ENCODE results near the gene USP25. TPM values are rescaled to one million over a fixed set of nuclear protein-coding genes. Genes with fewer than 3 reads are reported as not detected.

The USP25 gene
- total RNA-seq: 10 to 100 TPM; 20.9 to 32.7 TPM

- H3K36me3 Mint-ChIP-seq: peaks cover 6 to 8% of the 10 kb centered on the region in 2 donors
- H3K27ac Mint-ChIP-seq: peak within 1 kb of the TSS; percentile 89 to 93
- ATAC-seq (peak; percentile 81 to 83), DNase-seq (ENCODE audit: low spot score in 2 of 2) (peak; percentile 72 to 78)
- H3K9me3 Mint-ChIP-seq: no peaks in the 10 kb centered on the region
Measured at GRCh38 chr21:15729674-15730483, at the start of gene USP25. TSS of gene USP25 (plus strand) at chr21:15729982. CDS start at chr21:15730394, 412 bp downstream.

GRCh38 chr21:15682186-15682895 lies 47.4 kb upstream of the USP25 start:
- DNase-seq (ENCODE audit: low spot score in 2 of 2) (no peak), ATAC-seq (peak; percentile 57 to 70)
- no peak overlapping the region for H3K27ac Mint-ChIP-seq
- H3K36me3 Mint-ChIP-seq: no peaks in the 10 kb centered on the region
- H3K9me3 Mint-ChIP-seq: no peaks in the 10 kb centered on the region

GRCh38 chr21:15682977-15683376 lies 46.8 kb upstream of the USP25 start:
- H3K27ac Mint-ChIP-seq: no peak overlapping the region

GRCh38 chr21:15686506-15686905 lies 43.3 kb upstream of the USP25 start:
- DNase-seq (ENCODE audit: low spot score in 2 of 2): no peak
- no peak overlapping the region for H3K27ac Mint-ChIP-seq
- no peak for ATAC-seq

More at GRCh38 chr21:15682977-15683376, 46.8 kb upstream of the USP25 start:
- ATAC-seq (peak in 1 of 2 donors; percentile 16), DNase-seq (ENCODE audit: low spot score in 2 of 2) (no peak)
- Mint-ChIP-seq H3K36me3 (no peaks in the 10 kb centered on the region), H3K9me3 (no peaks in the 10 kb centered on the region)

GRCh38 chr21:15687208-15687607 lies 42.6 kb upstream of the USP25 start:
- ATAC-seq (no peak), DNase-seq (ENCODE audit: low spot score in 2 of 2) (no peak)
- Mint-ChIP-seq H3K27ac (no peak overlapping the region), H3K9me3 (no peaks in the 10 kb centered on the region), H3K36me3 (no peaks in the 10 kb centered on the region)

More at GRCh38 chr21:15686506-15686905, 43.3 kb upstream of the USP25 start:
- H3K36me3 Mint-ChIP-seq: no peaks in the 10 kb centered on the region
- no peaks in the 10 kb centered on the region for H3K9me3 Mint-ChIP-seq

- no peak for DNase-seq (ENCODE audit: low spot score in 2 of 2)
- no peak for ATAC-seq
- Mint-ChIP-seq H3K27ac (no peak overlapping the region), H3K9me3 (no peaks in the 10 kb centered on the region), H3K36me3 (no peaks in the 10 kb centered on the region)
Measured at GRCh38 chr21:15688016-15688415, 41.8 kb upstream of the USP25 start.

- DNase-seq (ENCODE audit: low spot score in 2 of 2): no peak
- no peak for ATAC-seq
- H3K36me3 Mint-ChIP-seq: no peaks in the 10 kb centered on the region
- H3K9me3 Mint-ChIP-seq: no peaks in the 10 kb centered on the region
- no peak overlapping the region for H3K27ac Mint-ChIP-seq
Measured at GRCh38 chr21:15688809-15689208, 41.0 kb upstream of the USP25 start.

- ATAC-seq: no peak
Measured at GRCh38 chr21:15692711-15693110, 37.1 kb upstream of the USP25 start.

GRCh38 chr21:15695241-15695640 lies 34.5 kb upstream of the USP25 start:
- Mint-ChIP-seq H3K9me3 (peaks cover 0 to 9% of the 10 kb centered on the region in 2 donors), H3K36me3 (peaks cover 0 to 5% of the 10 kb centered on the region in 2 donors), H3K27ac (no peak overlapping the region)
- DNase-seq (ENCODE audit: low spot score in 2 of 2) (no peak), ATAC-seq (no peak)

More at GRCh38 chr21:15692711-15693110, 37.1 kb upstream of the USP25 start:
- H3K36me3 Mint-ChIP-seq: peaks cover 0 to 5% of the 10 kb centered on the region in 2 donors
- DNase-seq (ENCODE audit: low spot score in 2 of 2): no peak
- no peak overlapping the region for H3K27ac Mint-ChIP-seq
- no peaks in the 10 kb centered on the region for H3K9me3 Mint-ChIP-seq

GRCh38 chr21:15701830-15702229 lies 28.0 kb upstream of the USP25 start:
- no peak for ATAC-seq
- Mint-ChIP-seq H3K27ac (no peak overlapping the region), H3K36me3 (peaks cover 0 to 4% of the 10 kb centered on the region in 2 donors), H3K9me3 (peaks cover 0 to 16% of the 10 kb centered on the region in 2 donors)
- no peak for DNase-seq (ENCODE audit: low spot score in 2 of 2)

- H3K36me3 Mint-ChIP-seq: peaks cover 0 to 4% of the 10 kb centered on the region in 2 donors
- H3K9me3 Mint-ChIP-seq: peaks cover 0 to 16% of the 10 kb centered on the region in 2 donors
- no peak overlapping the region for H3K27ac Mint-ChIP-seq
- DNase-seq (ENCODE audit: low spot score in 2 of 2): no peak
- no peak for ATAC-seq
Measured at GRCh38 chr21:15703932-15704331, 25.9 kb upstream of the USP25 start.

GRCh38 chr21:15706696-15707095 lies 23.1 kb upstream of the USP25 start:
- peaks cover 0 to 4% of the 10 kb centered on the region in 2 donors for H3K36me3 Mint-ChIP-seq

GRCh38 chr21:15713412-15713811 lies 16.4 kb upstream of the USP25 start:
- Mint-ChIP-seq H3K27ac (no peak overlapping the region), H3K9me3 (no peaks in the 10 kb centered on the region), H3K36me3 (no peaks in the 10 kb centered on the region)
- ATAC-seq: no peak
- no peak for DNase-seq (ENCODE audit: low spot score in 2 of 2)

More at GRCh38 chr21:15706696-15707095, 23.1 kb upstream of the USP25 start:
- DNase-seq (ENCODE audit: low spot score in 2 of 2): no peak
- Mint-ChIP-seq H3K27ac (no peak overlapping the region), H3K9me3 (peaks cover 0 to 8% of the 10 kb centered on the region in 2 donors)
- no peak for ATAC-seq

- no peak for DNase-seq (ENCODE audit: low spot score in 2 of 2)
- Mint-ChIP-seq H3K36me3 (peaks cover 5% of the 10 kb centered on the region in 2 donors), H3K27ac (no peak overlapping the region), H3K9me3 (peaks cover 3 to 10% of the 10 kb centered on the region in 2 donors)
- ATAC-seq: no peak
Measured at GRCh38 chr21:15718711-15719110, 11.1 kb upstream of the USP25 start.

GRCh38 chr21:15719976-15720375 lies 9.8 kb upstream of the USP25 start:
- ATAC-seq: no peak
- Mint-ChIP-seq H3K36me3 (peaks cover 5% of the 10 kb centered on the region in 2 donors), H3K9me3 (peaks cover 3 to 10% of the 10 kb centered on the region in 2 donors), H3K27ac (no peak overlapping the region)
- no peak for DNase-seq (ENCODE audit: low spot score in 2 of 2)

- H3K9me3 Mint-ChIP-seq: peaks cover 3 to 10% of the 10 kb centered on the region in 2 donors
- no peak for ATAC-seq
- H3K36me3 Mint-ChIP-seq: peaks cover 5% of the 10 kb centered on the region in 2 donors
- no peak overlapping the region for H3K27ac Mint-ChIP-seq
- DNase-seq (ENCODE audit: low spot score in 2 of 2): no peak
Measured at GRCh38 chr21:15722591-15723324, 7.0 kb upstream of the USP25 start.

- DNase-seq (ENCODE audit: low spot score in 2 of 2): no peak
- Mint-ChIP-seq H3K36me3 (peaks cover 11% of the 10 kb centered on the region in 2 donors), H3K27ac (no peak overlapping the region), H3K9me3 (peaks cover 3 to 10% of the 10 kb centered on the region in 2 donors)
- no peak for ATAC-seq
Measured at GRCh38 chr21:15725949-15726348, 3.8 kb upstream of the USP25 start.

All from activated naive CD4-positive, alpha-beta T cell treated with anti-CD3 and anti-CD28 coated beads, Interleukin-2, amount 50 U/mL, for 72 hours (primary cell).